GM12878 (cell line): ENCODE data around the gene OTUD5. TPM values are rescaled to one million over a fixed set of nuclear protein-coding genes. Genes with fewer than 3 reads are reported as not detected.

ENCODE experiments used
- ATAC-seq: fragments of 200-7000 bp; cut with Tn5 transposase; 3 replicates; pipeline ENCODE4 v1.9.1; 2020; ENCODE audit warnings: mild to moderate bottlenecking, moderate library complexity
- BruUV-seq: library from RNA; stranded (reverse); fragments of 400-500 nt; replicated peaks from 2 replicates; lab custom pipeline; 2021; lab: Mats Ljungman, UMichigan
- CTCF ChIA-PET: fragments of 300-600 bp; sonication (Branson Sonifier 250); formaldehyde crosslinking; extraction: SDS; loops from one replicate; lab custom pipeline; 2021; ENCODE audit warnings: inconsistent platforms; lab: Yijun Ruan, JAX
- POLR2A ChIA-PET: fragments of 350-600 bp; formaldehyde crosslinking; extraction: SDS; loops from one replicate; lab custom pipeline; 2021; ENCODE audit warnings: inconsistent platforms; lab: Charles Lee
- RAD21 ChIA-PET: fragments of 300-600 bp; sonication (Branson Sonifier 250); formaldehyde crosslinking; loops from one replicate; lab custom pipeline; 2023; ENCODE audit warnings: antibody characterized with exemption; ENCODE audit not compliant: unreplicated experiment; lab: Charles Lee
- SMC1A ChIA-PET: fragments of 300-600 bp; sonication (Branson Sonifier 250); formaldehyde crosslinking; loops from one replicate; lab custom pipeline; 2023; ENCODE audit not compliant: unreplicated experiment, uncharacterized antibody; lab: Charles Lee
- DNase-seq: peaks from one replicate; pipeline ENCODE4 v3.0.0-alpha.2; 2011; ENCODE audit warnings: low read depth, low spot score
- FAIRE-seq: peaks from 3 replicates; lab custom pipeline; 2011; peaks lifted over from hg19 to GRCh38; lab: Jason Lieb, UNC
- H2AFZ ChIP-seq: 2 replicates; pipeline ENCODE4 v1.6.0; 2011; ENCODE audit warnings: low read depth, low read length, control low read depth; ENCODE audit not compliant: control insufficient read depth
- H3K27ac ChIP-seq: 2 replicates; pipeline ENCODE4 v1.5.1; 2011; ENCODE audit warnings: control low read depth; ENCODE audit not compliant: control insufficient read depth, insufficient read depth
- H3K27me3 ChIP-seq, 2 experiments: replicated peaks in 1 of 2; 2 replicates each; pipeline versions ENCODE4 v1.6.0 to v1.6.1; 2011; ENCODE audit warnings: low read length in 1 of 2; ENCODE audit not compliant: control insufficient read depth in 2 of 2, insufficient read depth in 2 of 2
- H3K36me3 ChIP-seq, 2 experiments: 2 replicates each; pipeline ENCODE4 v1.5.1; 2011; ENCODE audit warnings: low read length in 1 of 2; ENCODE audit not compliant: control insufficient read depth in 2 of 2, insufficient read depth in 2 of 2
- H3K4me1 ChIP-seq: 2 replicates; pipeline ENCODE4 v1.6.1; 2011; ENCODE audit warnings: mild to moderate bottlenecking, low read length, moderate library complexity, mixed read lengths; ENCODE audit not compliant: control insufficient read depth, insufficient read depth
- H3K4me2 ChIP-seq: 2 replicates; pipeline ENCODE4 v1.6.0; 2011; ENCODE audit warnings: control low read depth; ENCODE audit not compliant: control insufficient read depth, insufficient read depth
- H3K4me3 ChIP-seq: fragments of 200-600 bp; sonication (generic); 2 replicates; pipeline ENCODE4 v1.5.1; 2016
- H3K79me2 ChIP-seq: 2 replicates; pipeline ENCODE4 v1.6.0; 2011; ENCODE audit warnings: low read length; ENCODE audit not compliant: control insufficient read depth, insufficient read depth
- H3K9ac ChIP-seq: 2 replicates; pipeline ENCODE4 v1.8.0; 2011; ENCODE audit warnings: low read length, control low read depth, mixed read lengths; ENCODE audit not compliant: control insufficient read depth, insufficient read depth
- H3K9me3 ChIP-seq: replicated peaks from 3 replicates; pipeline ENCODE4 v1.5.1; 2011; ENCODE audit warnings: mild to moderate bottlenecking, low read length; ENCODE audit not compliant: control insufficient read depth, insufficient read depth
- H4K20me1 ChIP-seq: 2 replicates; pipeline ENCODE4 v1.6.0; 2011; ENCODE audit not compliant: control insufficient read depth, insufficient read depth
- CBFB ChIP-seq: IDR thresholded peaks from 2 replicates; pipeline ENCODE4 v1.6.1; 2016; ENCODE audit warnings: antibody characterized with exemption, low read depth
- DPF2 ChIP-seq: fragments of 450-650 bp; IDR thresholded peaks from 2 replicates; pipeline ENCODE4 v1.6.1; 2017; ENCODE audit warnings: mild to moderate bottlenecking
- FOXK2 ChIP-seq: fragments of 450-650 bp; IDR thresholded peaks from 2 replicates; pipeline ENCODE4 v1.6.1; 2017; ENCODE audit warnings: mild to moderate bottlenecking, moderate library complexity
- GATAD2B ChIP-seq: fragments of 450-650 bp; conservative IDR thresholded peaks from 2 replicates; pipeline ENCODE4 v1.6.1; 2017; ENCODE audit warnings: low read depth, mild to moderate bottlenecking, moderate library complexity
- POLR2AphosphoS2 ChIP-seq: IDR thresholded peaks from 2 replicates; pipeline ENCODE4 v1.6.1; 2011; ENCODE audit warnings: low read depth, mild to moderate bottlenecking, low read length, improper control_type of control experiment, moderate library complexity
- POU2F2 ChIP-seq: IDR thresholded peaks from 3 replicates; pipeline ENCODE4 v1.6.1; 2011; ENCODE audit warnings: low read depth, mild to moderate bottlenecking, low read length, borderline replicate concordance
- SMARCA5 ChIP-seq: fragments of 450-650 bp; IDR thresholded peaks from 2 replicates; pipeline ENCODE4 v1.6.1; 2017; ENCODE audit warnings: mild to moderate bottlenecking
- TCF12 ChIP-seq: IDR thresholded peaks from 2 replicates; pipeline ENCODE4 v1.6.1; 2011; ENCODE audit warnings: low read depth, mild to moderate bottlenecking, low read length
- WRNIP1 ChIP-seq: IDR thresholded peaks from 2 replicates; pipeline ENCODE4 v1.6.1; 2011; ENCODE audit warnings: low read depth, low read length, improper control_type of control experiment, borderline replicate concordance
- ZNF24 ChIP-seq: fragments of 450-650 bp; IDR thresholded peaks from 2 replicates; pipeline ENCODE4 v1.6.1; 2017; ENCODE audit warnings: antibody characterized with exemption, mild to moderate bottlenecking
- WGBS: methylation state at CpG from one replicate; pipeline ENCODE4 v1.1.6; 2016; ENCODE audit warnings: low lambda C conversion rate; ENCODE audit not compliant: insufficient replicate concordance, insufficient coverage; ENCODE audit errors: missing lambda C conversion rate; 5-methylcytosine and 5-hydroxymethylcytosine counted together
- in situ Hi-C: fragments of 300-500 bp; cut with MboI; formaldehyde crosslinking; loops from 9 replicates; pipeline ENCODE4 v1.14.3; 2018; ENCODE audit warnings: mixed read lengths
- intact Hi-C: fragments of 100-400 bp; cut with micrococcal nuclease; formaldehyde crosslinking; loops from one replicate; pipeline ENCODE4 v1.14.2; 2022; ENCODE audit not compliant: unreplicated experiment
- polyA plus RNA-seq, 11 experiments: library from polyadenylated mRNA; depleted of rRNA in 4 of 11; unstranded in 6 of 11; stranded (reverse) in 5 of 11; fragments of >200 nt; fragmentation: Nextera tagmentation in 4 of 11; fragmentation: Illumina TruSeq in 1 of 11; extraction: Ambion mirVana in 4 of 11; extraction: Trizol in 1 of 11; gene quantifications; 1 replicate in 1 of 11; 2 replicates in 10 of 11; pipeline versions ENCODE4 v1.2.1 to v1.2.3, GENCODE V29; 2011 to 2016; ENCODE audit warnings: inconsistent platforms in 2 of 11, missing spikeins in 2 of 11, low read depth in 1 of 11
- total RNA-seq, 4 experiments: library from RNA; depleted of rRNA in 3 of 4; stranded (reverse); fragments of >200 nt in 3 of 4; fragmentation: Illumina TruSeq in 1 of 4; extraction: Trizol in 1 of 4; gene quantifications; 2 replicates each; pipeline versions ENCODE4 v1.2.1 to v1.2.3, GENCODE V29; 2013 to 2021
- TF ChIP-seq, protein P1 (sequence below): fragments of 450-650 bp; formaldehyde crosslinking; IDR thresholded peaks from 2 replicates; pipeline ENCODE4 v1.4.0; 2022; ENCODE audit warnings: mild to moderate bottlenecking, moderate library complexity

The OTUD5 gene
- total and polyA plus RNA-seq, 10 of the 15 experiments (the other 5 are each of a cell fraction or from before 2014, with no cell fraction given) = 2.0 to 50.3 (median 22.7) TPM

DNA sequence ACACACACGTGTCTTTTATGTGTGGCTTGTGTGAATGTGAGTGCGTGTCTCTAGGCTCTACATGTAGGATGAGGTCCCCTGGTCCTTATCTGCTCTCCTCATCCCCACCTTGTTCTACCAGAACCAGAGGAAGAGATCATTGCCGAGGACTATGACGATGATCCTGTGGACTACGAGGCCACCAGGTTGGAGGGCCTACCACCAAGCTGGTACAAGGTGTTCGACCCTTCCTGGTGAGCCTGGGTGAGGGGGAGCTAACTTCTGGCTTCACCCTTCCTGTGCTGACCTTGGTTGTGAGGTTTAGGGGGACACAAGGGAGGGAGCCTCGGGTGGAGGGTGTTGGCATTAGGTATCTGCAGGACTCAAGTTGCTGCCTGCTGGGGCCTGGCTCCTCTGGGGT lies 56.3 kb downstream of the OTUD5 start:
- Histone ChIP-seq H3K27ac (no peak overlapping the region), H3K4me2 (no peak overlapping the region), H3K9me3 (no peaks in the 10 kb centered on the region; the same call in 2 of the 3 replicates), H3K36me3 (peaks cover 0 to 5% of the 10 kb centered on the region in 2 experiments; a peak in 2 of 4 replicates), H3K27me3 (no peaks in the 10 kb centered on the region), H4K20me1 (no peaks in the 10 kb centered on the region), H3K4me3 (no peak overlapping the region), H3K9ac (no peak overlapping the region), H2AFZ (no peak overlapping the region), H3K79me2 (peaks cover 22% of the 10 kb centered on the region), H3K4me1 (no peaks in the 10 kb centered on the region)
- ChIA-PET SMC1A (interaction anchor here (1.1 kb wide), 1 partner anchor 95 kb away, joined by 4 read pairs; no protein-coding TSS in a partner anchor), RAD21 (no interaction called here), CTCF (no interaction called here), POLR2A (no interaction called here)
- 68% methylated on average over 7 of the region's 7 CpGs for WGBS
- DNase-seq = no peak
- no peak for ATAC-seq
- FAIRE-seq = no peak
- BruUV-seq = no TSS peak
- intact Hi-C loops (no loop called here), in situ Hi-C loops (no loop called here)
- TF ChIP-seq POU2F2 (no peak), DPF2 (no peak), CBFB (no peak), FOXK2 (no peak), GATAD2B (no peak), ZNF24 (no peak), POLR2AphosphoS2 (no peak), SMARCA5 (no peak), TCF12 (no peak), WRNIP1 (no peak)
- TF ChIP-seq, protein P1, sequence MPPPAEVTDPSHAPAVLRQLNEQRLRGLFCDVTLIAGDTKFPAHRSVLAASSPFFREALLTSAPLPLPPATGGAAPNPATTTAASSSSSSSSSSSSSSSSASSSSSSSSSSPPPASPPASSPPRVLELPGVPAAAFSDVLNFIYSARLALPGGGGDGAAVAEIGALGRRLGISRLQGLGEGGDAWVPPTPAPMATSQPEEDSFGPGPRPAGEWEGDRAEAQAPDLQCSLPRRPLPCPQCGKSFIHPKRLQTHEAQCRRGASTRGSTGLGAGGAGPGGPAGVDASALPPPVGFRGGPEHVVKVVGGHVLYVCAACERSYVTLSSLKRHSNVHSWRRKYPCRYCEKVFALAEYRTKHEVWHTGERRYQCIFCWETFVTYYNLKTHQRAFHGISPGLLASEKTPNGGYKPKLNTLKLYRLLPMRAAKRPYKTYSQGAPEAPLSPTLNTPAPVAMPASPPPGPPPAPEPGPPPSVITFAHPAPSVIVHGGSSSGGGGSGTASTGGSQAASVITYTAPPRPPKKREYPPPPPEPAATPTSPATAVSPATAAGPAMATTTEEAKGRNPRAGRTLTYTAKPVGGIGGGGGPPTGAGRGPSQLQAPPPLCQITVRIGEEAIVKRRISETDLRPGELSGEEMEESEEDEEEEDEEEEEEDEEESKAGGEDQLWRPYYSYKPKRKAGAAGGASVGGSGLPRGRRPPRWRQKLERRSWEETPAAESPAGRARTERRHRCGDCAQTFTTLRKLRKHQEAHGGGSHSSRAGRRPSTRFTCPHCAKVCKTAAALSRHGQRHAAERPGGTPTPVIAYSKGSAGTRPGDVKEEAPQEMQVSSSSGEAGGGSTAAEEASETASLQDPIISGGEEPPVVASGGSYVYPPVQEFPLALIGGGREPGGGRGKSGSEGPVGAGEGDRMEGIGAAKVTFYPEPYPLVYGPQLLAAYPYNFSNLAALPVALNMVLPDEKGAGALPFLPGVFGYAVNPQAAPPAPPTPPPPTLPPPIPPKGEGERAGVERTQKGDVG (CRISPR knock-in tag) = no peak
